ENCODE results near the gene RSPO3. TPM values are rescaled to one million over a fixed set of nuclear protein-coding genes. Genes with fewer than 3 reads are reported as not detected.

Gene RSPO3
- total RNA-seq, 6 experiments from 2014 or later = 0.75 to 3.6 (median 1.3) TPM

- Histone ChIP-seq H3K36me3 (no peaks in the 10 kb centered on the region), H3K27me3 (no peaks in the 10 kb centered on the region), H3K27ac (peak overlapping the region in 1 of 3 donors; percentile 19), H3K9me3 (no peaks in the 10 kb centered on the region), H3K4me1 (no peaks in the 10 kb centered on the region), H3K4me3 (no peak overlapping the region)
- peak in 3 of 4 donors; percentile 32 to 53 (median 37) for ATAC-seq
- intact Hi-C loops (cut with DNase I) = no loop called here
- no peak for DNase-seq
- 55% methylated on average over 3 of the region's 3 CpGs for WGBS (ENCODE audit: insufficient coverage, low coverage, low lambda C conversion rate, missing lambda C conversion rate)
- TF ChIP-seq CTCF (IDR thresholded peaks at IDR 0.05) = no peak
- no peak for TF ChIP-seq POLR2A (IDR thresholded peaks at IDR 0.05)
These were observed 74.6 kb downstream of the RSPO3 start for GRCh38 chr6:127192911-127193541.

GRCh38 chr6:127195833-127196232 is 77.4 kb downstream of the RSPO3 start:
- TF ChIP-seq POLR2A (IDR thresholded peaks at IDR 0.05) (no peak), CTCF (IDR thresholded peaks at IDR 0.05) (peak in 2 of 4 donors; percentile 21 to 24)
- no peak for DNase-seq
- intact Hi-C loops (cut with DNase I) = no loop called here

GRCh38 chr6:127198549-127198948 is 80.1 kb downstream of the RSPO3 start:
- no peak overlapping the region for H3K4me3 ChIP-seq
- DNase-seq (no peak), ATAC-seq (peak; percentile 47 to 59 (median 54))
- intact Hi-C loops (cut with DNase I) = no loop called here
- no peaks in the 10 kb centered on the region for H3K4me1 ChIP-seq
- no peaks in the 10 kb centered on the region for H3K27me3 ChIP-seq
- TF ChIP-seq POLR2A (IDR thresholded peaks at IDR 0.05) (no peak), CTCF (IDR thresholded peaks at IDR 0.05) (no peak)
- 69% methylated on average over 5 of the region's 5 CpGs for WGBS (ENCODE audit: insufficient coverage, low coverage, low lambda C conversion rate, missing lambda C conversion rate)
- H3K36me3 ChIP-seq = no peaks in the 10 kb centered on the region
- H3K9me3 ChIP-seq = no peaks in the 10 kb centered on the region
- no peak overlapping the region for H3K27ac ChIP-seq

More at GRCh38 chr6:127195833-127196232, 77.4 kb downstream of the RSPO3 start:
- no peaks in the 10 kb centered on the region for H3K36me3 ChIP-seq
- ATAC-seq = peak; percentile 77 to 86 (median 82)
- no peaks in the 10 kb centered on the region for H3K9me3 ChIP-seq
- 32% methylated on average over 3 of the region's 3 CpGs for whole genome bisulfite sequencing (ENCODE audit: insufficient coverage, low coverage, low lambda C conversion rate, missing lambda C conversion rate)
- H3K27me3 ChIP-seq = no peaks in the 10 kb centered on the region
- no peak overlapping the region for H3K27ac ChIP-seq
- H3K4me1 ChIP-seq = no peaks in the 10 kb centered on the region
- H3K4me3 ChIP-seq = no peak overlapping the region

GRCh38 chr6:127199470-127199869 is 81.0 kb downstream of the RSPO3 start:
- Histone ChIP-seq H3K9me3 (no peaks in the 10 kb centered on the region), H3K27ac (no peak overlapping the region), H3K4me1 (no peaks in the 10 kb centered on the region), H3K27me3 (no peaks in the 10 kb centered on the region), H3K36me3 (no peaks in the 10 kb centered on the region), H3K4me3 (no peak overlapping the region)
- DNase-seq (no peak), ATAC-seq (no peak)
- no peak for TF ChIP-seq CTCF (IDR thresholded peaks at IDR 0.05)
- no peak for TF ChIP-seq POLR2A (IDR thresholded peaks at IDR 0.05)
- 50% methylated on average over 1 of the region's 1 CpG for WGBS (ENCODE audit: insufficient coverage, low coverage, low lambda C conversion rate, missing lambda C conversion rate)
- intact Hi-C loops (cut with DNase I) = no loop called here

Data from right lobe of liver (tissue), 6 donors.